Urothelium cell line (cell line): ENCODE measurements around the gene MEIS3.
A peak's percentile ranks its signal among the peaks of the same experiment; 100 is the strongest.

ENCODE experiments used
- DNase-seq: peaks from one replicate; pipeline ENCODE4 v3.0.0; 2011; ENCODE audit warnings: low spot score, mixed read lengths
- FAIRE-seq: peaks from 2 replicates; lab custom pipeline; 2011; peaks lifted over from hg19 to GRCh38; lab: Jason Lieb, UNC

Gene MEIS3

GRCh38 chr19:47419030-47419783, at the start of gene MEIS3:
TSS of gene MEIS3 (minus strand) at chr19:47419527. CDS start at chr19:47419081, 446 bp downstream.
- FAIRE-seq (no peak), DNase-seq (peak; percentile 54)

- FAIRE-seq = no peak
- DNase-seq = no peak
Measured at GRCh38 chr19:47467914-47468313, 48.6 kb upstream of the MEIS3 start.

- DNase-seq (no peak), FAIRE-seq (no peak)
Measured at GRCh38 chr19:47465957-47466356, 46.6 kb upstream of the MEIS3 start.

- FAIRE-seq (no peak), DNase-seq (no peak)
Measured at GRCh38 chr19:47464675-47465419, 45.5 kb upstream of the MEIS3 start.

- FAIRE-seq (no peak), DNase-seq (no peak)
Measured at GRCh38 chr19:47461876-47462275, 42.5 kb upstream of the MEIS3 start.

GRCh38 chr19:47459477-47459876, 40.1 kb upstream of the MEIS3 start:
- FAIRE-seq (peak; percentile 92), DNase-seq (no peak)

- FAIRE-seq = no peak
- no peak for DNase-seq
Measured at GRCh38 chr19:47458672-47459071, 39.3 kb upstream of the MEIS3 start.

- no peak for DNase-seq
Measured at GRCh38 chr19:47456721-47457474, 37.6 kb upstream of the MEIS3 start.

GRCh38 chr19:47450478-47450877, 31.2 kb upstream of the MEIS3 start:
- FAIRE-seq = no peak
- DNase-seq = no peak

More at GRCh38 chr19:47456721-47457474, 37.6 kb upstream of the MEIS3 start:
- FAIRE-seq = no peak

GRCh38 chr19:47448360-47448727, 29.0 kb upstream of the MEIS3 start:
- no peak for FAIRE-seq

GRCh38 chr19:47447470-47448359, 28.4 kb upstream of the MEIS3 start:
- DNase-seq = no peak
- peak; percentile 78 for FAIRE-seq

More at GRCh38 chr19:47448360-47448727, 29.0 kb upstream of the MEIS3 start:
- no peak for DNase-seq

- FAIRE-seq (no peak), DNase-seq (no peak)
Measured at GRCh38 chr19:47446534-47447469, 27.5 kb upstream of the MEIS3 start.

- FAIRE-seq = no peak
- DNase-seq = peak; percentile 79
Measured at GRCh38 chr19:47445937-47446402, 26.6 kb upstream of the MEIS3 start.

- DNase-seq (no peak), FAIRE-seq (no peak)
Measured at GRCh38 chr19:47445527-47445926, 26.2 kb upstream of the MEIS3 start.

GRCh38 chr19:47444388-47444821, 25.1 kb upstream of the MEIS3 start:
- peak; percentile 87 for FAIRE-seq
- DNase-seq = no peak

- DNase-seq (no peak), FAIRE-seq (no peak)
Measured at GRCh38 chr19:47443331-47443730, 24.0 kb upstream of the MEIS3 start.

- DNase-seq (no peak), FAIRE-seq (peak; percentile 40)
Measured at GRCh38 chr19:47438793-47439220, 19.5 kb upstream of the MEIS3 start.

- DNase-seq (no peak), FAIRE-seq (no peak)
Measured at GRCh38 chr19:47437500-47437899, 18.2 kb upstream of the MEIS3 start.
